ENCODE measurements around the gene RBFA.

RBFA gene

GRCh38 chr18:80041424-80041823 is 7.2 kb downstream of the RBFA start:
- no peak overlapping the region for H3K27ac ChIP-seq
- H3K4me3 ChIP-seq (ENCODE audit: low read depth in 1 of 2, low read length in 1 of 2): no peak overlapping the region
- no peaks in the 10 kb centered on the region for H3K27me3 ChIP-seq
- H3K36me3 ChIP-seq: peaks cover 10% of the 10 kb centered on the region
- no peaks in the 10 kb centered on the region for H3K4me1 ChIP-seq (ENCODE audit: control insufficient read depth in 1 of 2, insufficient read depth in 1 of 2, low read depth in 1 of 2, low read length in 1 of 2)
- TF ChIP-seq, protein P1, sequence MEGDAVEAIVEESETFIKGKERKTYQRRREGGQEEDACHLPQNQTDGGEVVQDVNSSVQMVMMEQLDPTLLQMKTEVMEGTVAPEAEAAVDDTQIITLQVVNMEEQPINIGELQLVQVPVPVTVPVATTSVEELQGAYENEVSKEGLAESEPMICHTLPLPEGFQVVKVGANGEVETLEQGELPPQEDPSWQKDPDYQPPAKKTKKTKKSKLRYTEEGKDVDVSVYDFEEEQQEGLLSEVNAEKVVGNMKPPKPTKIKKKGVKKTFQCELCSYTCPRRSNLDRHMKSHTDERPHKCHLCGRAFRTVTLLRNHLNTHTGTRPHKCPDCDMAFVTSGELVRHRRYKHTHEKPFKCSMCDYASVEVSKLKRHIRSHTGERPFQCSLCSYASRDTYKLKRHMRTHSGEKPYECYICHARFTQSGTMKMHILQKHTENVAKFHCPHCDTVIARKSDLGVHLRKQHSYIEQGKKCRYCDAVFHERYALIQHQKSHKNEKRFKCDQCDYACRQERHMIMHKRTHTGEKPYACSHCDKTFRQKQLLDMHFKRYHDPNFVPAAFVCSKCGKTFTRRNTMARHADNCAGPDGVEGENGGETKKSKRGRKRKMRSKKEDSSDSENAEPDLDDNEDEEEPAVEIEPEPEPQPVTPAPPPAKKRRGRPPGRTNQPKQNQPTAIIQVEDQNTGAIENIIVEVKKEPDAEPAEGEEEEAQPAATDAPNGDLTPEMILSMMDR (IDR thresholded peaks at IDR 0.05): no peak
- no peaks in the 10 kb centered on the region for H3K9me3 ChIP-seq

- H3K36me3 ChIP-seq: peaks cover 10% of the 10 kb centered on the region
Observed at GRCh38 chr18:80042785-80043184, 8.6 kb downstream of the RBFA start.

DNA sequence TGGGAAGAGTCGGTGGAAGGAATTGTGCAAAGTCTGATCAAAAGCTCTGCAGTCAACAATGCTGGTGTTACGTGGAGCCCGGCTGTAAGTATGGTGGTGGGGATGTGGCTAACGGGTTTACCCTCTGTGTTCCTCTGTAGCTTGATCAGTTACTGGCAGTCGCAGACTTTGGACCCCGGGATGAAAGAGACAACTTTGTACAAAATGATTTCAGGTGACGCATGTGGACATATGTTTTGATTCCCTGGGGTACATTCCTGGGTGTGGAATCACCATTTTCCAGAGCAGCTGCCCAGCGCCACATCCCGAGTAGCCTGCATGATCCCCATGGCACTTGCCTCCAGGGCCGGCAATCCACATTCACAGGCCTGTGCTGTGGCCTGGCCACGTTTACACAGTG is 9.8 kb downstream of the RBFA start:
- TF ChIP-seq, protein P1 (IDR thresholded peaks at IDR 0.05): no peak
- Histone ChIP-seq H3K9me3 (no peaks in the 10 kb centered on the region), H3K4me3 (ENCODE audit: low read depth in 1 of 2, low read length in 1 of 2) (no peak overlapping the region), H3K27ac (no peak overlapping the region), H3K27me3 (no peaks in the 10 kb centered on the region), H3K36me3 (peaks cover 10% of the 10 kb centered on the region), H3K4me1 (ENCODE audit: control insufficient read depth in 1 of 2, insufficient read depth in 1 of 2, low read depth in 1 of 2, low read length in 1 of 2) (no peaks in the 10 kb centered on the region)

More at GRCh38 chr18:80042785-80043184, 8.6 kb downstream of the RBFA start:
- Histone ChIP-seq H3K27me3 (no peaks in the 10 kb centered on the region), H3K27ac (no peak overlapping the region), H3K4me3 (ENCODE audit: low read depth in 1 of 2, low read length in 1 of 2) (no peak overlapping the region), H3K9me3 (no peaks in the 10 kb centered on the region), H3K4me1 (ENCODE audit: control insufficient read depth in 1 of 2, insufficient read depth in 1 of 2, low read depth in 1 of 2, low read length in 1 of 2) (no peaks in the 10 kb centered on the region)
- TF ChIP-seq, protein P1 (IDR thresholded peaks at IDR 0.05): no peak

DNA sequence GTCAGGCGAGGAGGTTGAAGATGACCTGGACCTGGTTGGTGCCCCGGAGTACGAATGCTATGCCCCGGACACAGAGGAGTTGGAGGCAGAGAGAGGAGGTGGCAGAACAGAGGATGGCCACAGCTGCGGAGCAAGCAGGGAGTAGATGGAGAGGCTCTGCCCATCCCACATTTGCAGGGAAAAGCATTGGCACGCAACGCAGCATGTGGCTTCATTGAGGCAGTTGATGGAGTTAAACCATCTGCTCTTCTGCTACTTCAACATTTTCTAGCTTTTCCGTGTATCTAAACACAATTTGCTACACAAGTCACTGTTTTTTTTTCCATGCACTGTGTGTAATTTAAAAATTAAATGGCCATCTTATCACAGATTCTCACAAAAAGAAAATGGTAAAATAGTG is 11.8 kb downstream of the RBFA start:
- Histone ChIP-seq H3K9me3 (no peaks in the 10 kb centered on the region), H3K4me3 (ENCODE audit: low read depth in 1 of 2, low read length in 1 of 2) (no peak overlapping the region), H3K27ac (no peak overlapping the region), H3K36me3 (peaks cover 10% of the 10 kb centered on the region), H3K4me1 (ENCODE audit: control insufficient read depth in 1 of 2, insufficient read depth in 1 of 2, low read depth in 1 of 2, low read length in 1 of 2) (no peaks in the 10 kb centered on the region), H3K27me3 (no peaks in the 10 kb centered on the region)
- TF ChIP-seq, protein P1 (IDR thresholded peaks at IDR 0.05): no peak

DNA sequence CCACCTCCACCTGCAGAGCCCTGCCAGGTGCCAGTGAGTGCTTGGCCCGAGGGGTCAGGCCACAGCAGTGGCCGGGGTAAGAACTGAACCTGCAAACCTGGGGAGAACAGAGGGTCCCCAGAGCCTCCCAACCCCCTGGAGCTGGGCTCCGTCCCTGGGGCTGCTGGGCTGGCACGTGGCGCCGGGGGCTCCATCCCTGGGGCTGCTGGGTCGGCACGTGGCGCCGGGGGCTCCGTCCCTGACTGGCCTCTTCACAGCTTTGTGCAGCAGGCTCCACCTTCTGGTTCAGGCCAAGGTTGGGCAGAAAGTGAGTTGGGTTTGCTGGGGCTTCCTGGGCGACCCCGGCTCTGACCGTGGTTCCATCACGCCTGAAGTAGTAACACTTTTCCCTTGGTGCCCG is 12.2 kb downstream of the RBFA start:
- H3K36me3 ChIP-seq: peaks cover 10% of the 10 kb centered on the region
- no peaks in the 10 kb centered on the region for H3K27me3 ChIP-seq
- TF ChIP-seq, protein P1 (IDR thresholded peaks at IDR 0.05): no peak
- no peak overlapping the region for H3K4me3 ChIP-seq (ENCODE audit: low read depth in 1 of 2, low read length in 1 of 2)
- H3K27ac ChIP-seq: no peak overlapping the region
- H3K4me1 ChIP-seq (ENCODE audit: control insufficient read depth in 1 of 2, insufficient read depth in 1 of 2, low read depth in 1 of 2, low read length in 1 of 2): no peaks in the 10 kb centered on the region
- H3K9me3 ChIP-seq: no peaks in the 10 kb centered on the region

All from neutrophil (primary cell).